Measurements from ENCODE around the gene TEX26. TPM values are rescaled to one million over a fixed set of nuclear protein-coding genes. Genes with fewer than 3 reads are reported as not detected.

TEX26 gene
- total RNA-seq, 2 experiments from 2014 or later: not detected

DNA sequence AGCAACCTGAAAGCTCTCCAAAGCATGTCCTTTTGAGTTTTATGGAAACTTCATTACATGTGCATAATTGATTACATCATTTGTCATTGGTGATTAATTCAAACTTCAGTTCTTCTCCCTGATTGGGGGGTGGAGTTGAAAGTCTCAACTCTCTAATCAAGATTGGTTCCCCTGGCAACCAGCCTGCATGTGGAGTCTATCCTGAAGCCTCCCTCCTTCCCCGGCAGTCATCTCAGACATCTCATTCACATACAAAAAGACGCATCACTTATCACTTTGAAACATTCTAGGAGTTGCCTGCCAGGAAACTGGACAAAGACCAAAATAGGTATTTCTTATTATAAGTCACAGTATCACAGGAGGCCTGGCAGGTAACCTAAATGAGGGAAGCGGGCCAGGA lies 50.5 kb downstream of the TEX26 start:
- POLR2A ChIA-PET: no interaction called here
- no peak for DNase-seq (ENCODE audit: low spot score)
- BruUV-seq (replicated peaks): no TSS peak
- intact Hi-C loops (cut with micrococcal nuclease; ENCODE audit: unreplicated experiment): no loop called here
- H2AFZ ChIP-seq (ENCODE audit: low read length): no peak overlapping the region
- CTCF ChIA-PET (ENCODE audit: unreplicated experiment): no interaction called here
- H3K4me2 ChIP-seq (ENCODE audit: low read length): no peak overlapping the region
- TF ChIP-seq EZH2phosphoT487 (IDR thresholded peaks at IDR 0.05; ENCODE audit: borderline replicate concordance, low read depth, low read length): no peak
- TF ChIP-seq, protein P1, sequence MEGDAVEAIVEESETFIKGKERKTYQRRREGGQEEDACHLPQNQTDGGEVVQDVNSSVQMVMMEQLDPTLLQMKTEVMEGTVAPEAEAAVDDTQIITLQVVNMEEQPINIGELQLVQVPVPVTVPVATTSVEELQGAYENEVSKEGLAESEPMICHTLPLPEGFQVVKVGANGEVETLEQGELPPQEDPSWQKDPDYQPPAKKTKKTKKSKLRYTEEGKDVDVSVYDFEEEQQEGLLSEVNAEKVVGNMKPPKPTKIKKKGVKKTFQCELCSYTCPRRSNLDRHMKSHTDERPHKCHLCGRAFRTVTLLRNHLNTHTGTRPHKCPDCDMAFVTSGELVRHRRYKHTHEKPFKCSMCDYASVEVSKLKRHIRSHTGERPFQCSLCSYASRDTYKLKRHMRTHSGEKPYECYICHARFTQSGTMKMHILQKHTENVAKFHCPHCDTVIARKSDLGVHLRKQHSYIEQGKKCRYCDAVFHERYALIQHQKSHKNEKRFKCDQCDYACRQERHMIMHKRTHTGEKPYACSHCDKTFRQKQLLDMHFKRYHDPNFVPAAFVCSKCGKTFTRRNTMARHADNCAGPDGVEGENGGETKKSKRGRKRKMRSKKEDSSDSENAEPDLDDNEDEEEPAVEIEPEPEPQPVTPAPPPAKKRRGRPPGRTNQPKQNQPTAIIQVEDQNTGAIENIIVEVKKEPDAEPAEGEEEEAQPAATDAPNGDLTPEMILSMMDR (conservative IDR thresholded peaks at IDR 0.05; ENCODE audit: low read length): no peak
- no peaks in the 10 kb centered on the region for H4K20me1 ChIP-seq (ENCODE audit: insufficient read depth, low read length)
- no peaks in the 10 kb centered on the region for H3K4me1 ChIP-seq (ENCODE audit: insufficient read depth, low read length, poor library complexity, severe bottlenecking)
- no peak overlapping the region for H3K27ac ChIP-seq (ENCODE audit: low read depth, low read length, poor library complexity, severe bottlenecking)
- H3K4me3 ChIP-seq (ENCODE audit: low read depth, low read length, poor library complexity, severe bottlenecking): no peak overlapping the region
- H3K9me2 ChIP-seq (ENCODE audit: insufficient read depth, low read length): no peaks in the 10 kb centered on the region
- no peaks in the 10 kb centered on the region for H3K9me3 ChIP-seq (ENCODE audit: low read length)
- H3K79me2 ChIP-seq (ENCODE audit: insufficient read depth, low read depth, low read length): no peaks in the 10 kb centered on the region
- H3K36me3 ChIP-seq (ENCODE audit: insufficient read depth, low read length): no peaks in the 10 kb centered on the region

GRCh38 chr13:30983431-30983830 lies 51.0 kb downstream of the TEX26 start:
- no peak overlapping the region for H3K4me2 ChIP-seq (ENCODE audit: low read length)
- no peaks in the 10 kb centered on the region for H3K9me3 ChIP-seq (ENCODE audit: low read length)
- H3K4me1 ChIP-seq (ENCODE audit: insufficient read depth, low read length, poor library complexity, severe bottlenecking): no peaks in the 10 kb centered on the region
- H3K36me3 ChIP-seq (ENCODE audit: insufficient read depth, low read length): no peaks in the 10 kb centered on the region
- H3K9me2 ChIP-seq (ENCODE audit: insufficient read depth, low read length): no peaks in the 10 kb centered on the region
- BruUV-seq (replicated peaks): no TSS peak
- no peaks in the 10 kb centered on the region for H3K79me2 ChIP-seq (ENCODE audit: insufficient read depth, low read depth, low read length)
- ChIA-PET POLR2A (interaction anchor here (0.6 kb wide), 1 partner anchor 558 kb away, joined by 3 read pairs; no protein-coding TSS in a partner anchor), CTCF (ENCODE audit: unreplicated experiment) (no interaction called here)
- TF ChIP-seq EZH2phosphoT487 (IDR thresholded peaks at IDR 0.05; ENCODE audit: borderline replicate concordance, low read depth, low read length): no peak
- TF ChIP-seq, protein P1 (conservative IDR thresholded peaks at IDR 0.05; ENCODE audit: low read length): no peak
- H3K27ac ChIP-seq (ENCODE audit: low read depth, low read length, poor library complexity, severe bottlenecking): no peak overlapping the region
- H2AFZ ChIP-seq (ENCODE audit: low read length): no peak overlapping the region
- no peak overlapping the region for H3K4me3 ChIP-seq (ENCODE audit: low read depth, low read length, poor library complexity, severe bottlenecking)
- intact Hi-C loops (cut with micrococcal nuclease; ENCODE audit: unreplicated experiment): no loop called here
- no peaks in the 10 kb centered on the region for H4K20me1 ChIP-seq (ENCODE audit: insufficient read depth, low read length)
- DNase-seq (ENCODE audit: low spot score): no peak

GRCh38 chr13:30984620-30985019 lies 52.2 kb downstream of the TEX26 start:
- Histone ChIP-seq H3K79me2 (ENCODE audit: insufficient read depth, low read depth, low read length) (no peaks in the 10 kb centered on the region), H2AFZ (ENCODE audit: low read length) (no peak overlapping the region), H4K20me1 (ENCODE audit: insufficient read depth, low read length) (no peaks in the 10 kb centered on the region), H3K9me3 (ENCODE audit: low read length) (no peaks in the 10 kb centered on the region), H3K4me1 (ENCODE audit: insufficient read depth, low read length, poor library complexity, severe bottlenecking) (no peaks in the 10 kb centered on the region), H3K4me3 (ENCODE audit: low read depth, low read length, poor library complexity, severe bottlenecking) (no peak overlapping the region), H3K9me2 (ENCODE audit: insufficient read depth, low read length) (no peaks in the 10 kb centered on the region), H3K27ac (ENCODE audit: low read depth, low read length, poor library complexity, severe bottlenecking) (no peak overlapping the region), H3K36me3 (ENCODE audit: insufficient read depth, low read length) (no peaks in the 10 kb centered on the region), H3K4me2 (ENCODE audit: low read length) (no peak overlapping the region)
- CTCF ChIA-PET (ENCODE audit: unreplicated experiment): no interaction called here
- no TSS peak for BruUV-seq (replicated peaks)
- TF ChIP-seq EZH2phosphoT487 (IDR thresholded peaks at IDR 0.05; ENCODE audit: borderline replicate concordance, low read depth, low read length): no peak
- TF ChIP-seq, protein P1 (conservative IDR thresholded peaks at IDR 0.05; ENCODE audit: low read length): no peak
- POLR2A ChIA-PET: no interaction called here
- intact Hi-C loops (cut with micrococcal nuclease; ENCODE audit: unreplicated experiment): no loop called here
- DNase-seq (ENCODE audit: low spot score): no peak

Measured in OCI-LY7 (cell line).